WTC11 (cell line): Measurements from ENCODE around the gene URI1. TPM values are rescaled to one million over a fixed set of nuclear protein-coding genes. Genes with fewer than 3 reads are reported as not detected.

Experiments used
- ATAC-seq: fragments of 200-7000 bp; cut with Tn5 transposase; 2 replicates; pipeline ENCODE4 v1.10.0; 2021; ENCODE audit warnings: mild to moderate bottlenecking, moderate library complexity
- CTCF ChIA-PET: fragments of 300-600 bp; sonication (Branson Sonifier 250); formaldehyde crosslinking; loops from one replicate; lab custom pipeline; 2021; ENCODE audit warnings: antibody characterized with exemption; lab: Charles Lee
- POLR2A ChIA-PET: fragments of 350-600 bp; sonication (Branson Sonifier 250); formaldehyde crosslinking; loops from one replicate; lab custom pipeline; 2021; ENCODE audit warnings: antibody characterized with exemption; lab: Charles Lee
- DNase-seq: peaks from one replicate; pipeline ENCODE4 v3.0.0; 2021; ENCODE audit warnings: low spot score
- H3K27ac Mint-ChIP-seq: 2 replicates; pipeline ENCODE4 v1.8.0; 2021; ENCODE audit warnings: mixed read lengths
- H3K27me3 Mint-ChIP-seq: 2 replicates; pipeline ENCODE4 v1.8.0; 2021; ENCODE audit warnings: low read depth, mild to moderate bottlenecking, moderate library complexity, mixed read lengths
- H3K36me3 Mint-ChIP-seq: 2 replicates; pipeline ENCODE4 v1.8.0; 2021; ENCODE audit warnings: mixed read lengths
- H3K4me1 Mint-ChIP-seq: 2 replicates; pipeline ENCODE4 v1.8.0; 2022; ENCODE audit warnings: mixed read lengths
- H3K4me3 Mint-ChIP-seq: 2 replicates; pipeline ENCODE4 v1.8.0; 2021; ENCODE audit warnings: mild to moderate bottlenecking, moderate library complexity, mixed read lengths
- H3K9me3 Mint-ChIP-seq: 2 replicates; pipeline ENCODE4 v1.8.0; 2021; ENCODE audit warnings: mixed read lengths
- ARID4B ChIP-seq: sonication (generic); formaldehyde crosslinking; IDR thresholded peaks from 2 replicates; pipeline ENCODE4 v1.8.0; 2023; ENCODE audit warnings: missing genetic modification reagents, mild to moderate bottlenecking, borderline replicate concordance
- ATF6 ChIP-seq: sonication (generic); formaldehyde crosslinking; IDR thresholded peaks from 2 replicates; pipeline ENCODE4 v1.8.1; 2023; ENCODE audit warnings: mild to moderate bottlenecking, missing genetic modification reagents
- ELF4 ChIP-seq: sonication (generic); formaldehyde crosslinking; IDR thresholded peaks from 2 replicates; pipeline ENCODE4 v1.8.1; 2022; ENCODE audit warnings: low read depth, mild to moderate bottlenecking, moderate library complexity, missing genetic modification reagents
- ESRRA ChIP-seq: sonication (generic); formaldehyde crosslinking; IDR thresholded peaks from 2 replicates; pipeline ENCODE4 v1.8.1; 2022; ENCODE audit warnings: mild to moderate bottlenecking, missing genetic modification reagents, borderline replicate concordance
- GTF2I ChIP-seq: fragments of 250-450 bp; sonication (Bioruptor Pico); conservative IDR thresholded peaks from 2 replicates; pipeline ENCODE4 v1.4.0; 2021; ENCODE audit warnings: mild to moderate bottlenecking
- HMGA2 ChIP-seq: fragments of 250-450 bp; sonication (Bioruptor Pico); IDR thresholded peaks from 2 replicates; pipeline ENCODE4 v1.4.0; 2021; ENCODE audit warnings: mild to moderate bottlenecking, moderate library complexity
- HMGXB4 ChIP-seq: sonication (generic); formaldehyde crosslinking; IDR thresholded peaks from 2 replicates; pipeline ENCODE4 v1.8.1; 2023; ENCODE audit warnings: mild to moderate bottlenecking, moderate library complexity, missing genetic modification reagents
- MAX ChIP-seq: sonication (generic); formaldehyde crosslinking; IDR thresholded peaks from 2 replicates; pipeline ENCODE4 v1.8.0; 2022; ENCODE audit warnings: mild to moderate bottlenecking, missing genetic modification reagents
- MXD4 ChIP-seq: fragments of 250-450 bp; sonication (Bioruptor Pico); IDR thresholded peaks from 2 replicates; pipeline ENCODE4 v1.8.0; 2021; ENCODE audit warnings: mild to moderate bottlenecking, moderate library complexity, borderline replicate concordance
- TCF7 ChIP-seq: sonication (generic); formaldehyde crosslinking; IDR thresholded peaks from 2 replicates; pipeline ENCODE4 v1.8.0; 2022; ENCODE audit warnings: mild to moderate bottlenecking, low read depth, missing genetic modification reagents, moderate library complexity
- TEAD1 ChIP-seq: sonication (generic); formaldehyde crosslinking; IDR thresholded peaks from 2 replicates; pipeline ENCODE4 v1.8.0; 2022; ENCODE audit warnings: mild to moderate bottlenecking, missing genetic modification reagents
- ZNF138 ChIP-seq: sonication (generic); formaldehyde crosslinking; conservative IDR thresholded peaks from 2 replicates; pipeline ENCODE4 v1.8.1; 2022; ENCODE audit warnings: mild to moderate bottlenecking, moderate library complexity, missing genetic modification reagents
- ZNF263 ChIP-seq: sonication (generic); formaldehyde crosslinking; IDR thresholded peaks from 2 replicates; pipeline ENCODE4 v1.8.1; 2022; ENCODE audit warnings: low read depth, mild to moderate bottlenecking, moderate library complexity, missing genetic modification reagents
- ZNF532 ChIP-seq: fragments of 250-450 bp; sonication (Bioruptor Pico); IDR thresholded peaks from 2 replicates; pipeline ENCODE4 v1.9.0; 2021; ENCODE audit warnings: mild to moderate bottlenecking, borderline replicate concordance
- total RNA-seq: library from RNA; stranded (reverse); gene quantifications from 3 replicates; pipeline ENCODE4 v1.2.3, GENCODE V29; 2021
- TF ChIP-seq, protein P1 (sequence below): fragments of 250-450 bp; sonication (Bioruptor Pico); IDR thresholded peaks from 2 replicates; pipeline ENCODE4 v1.9.0; 2021; ENCODE audit warnings: mild to moderate bottlenecking
- TF ChIP-seq, protein P2 (sequence below): fragments of 250-450 bp; sonication (Bioruptor Pico); IDR thresholded peaks from 2 replicates; pipeline ENCODE4 v2.1.2; 2022; ENCODE audit warnings: mild to moderate bottlenecking, moderate library complexity

Gene URI1
- total RNA-seq, 1 experiment from 2014 or later, result 57.1 TPM

DNA sequence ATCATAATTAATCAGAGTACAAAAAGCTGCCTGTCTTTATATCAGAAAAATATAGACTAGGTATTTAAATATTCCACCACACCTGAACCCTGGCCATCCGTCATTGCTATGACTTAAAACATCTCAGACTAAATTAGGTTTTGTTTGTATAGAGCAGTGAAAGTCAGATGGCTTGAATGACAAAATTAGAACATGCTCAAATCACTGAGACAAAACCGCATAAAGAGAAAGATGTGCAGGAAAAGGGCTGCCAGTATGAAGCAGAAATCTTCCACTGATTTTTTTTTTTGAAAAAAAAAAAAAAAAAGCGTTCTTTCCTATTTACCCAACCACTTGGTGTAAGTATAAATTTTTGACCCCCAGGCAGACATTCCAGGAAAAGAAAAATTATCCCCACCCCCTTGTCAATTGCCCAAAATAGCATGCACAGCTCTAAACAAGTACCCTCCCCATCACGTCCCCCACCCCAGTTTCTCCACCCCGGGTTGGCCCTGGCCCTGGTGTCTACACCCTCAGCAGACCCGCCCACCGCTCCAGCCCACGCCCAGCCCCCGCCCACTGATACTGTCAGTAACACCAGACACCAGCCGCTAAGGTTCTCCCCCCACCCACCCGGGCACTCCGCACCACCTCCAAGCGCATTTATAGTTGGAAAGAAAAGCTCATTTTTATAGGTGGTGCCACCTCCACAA lies 118.6 kb downstream of the URI1 start (continued):
- TF ChIP-seq, protein P1, sequence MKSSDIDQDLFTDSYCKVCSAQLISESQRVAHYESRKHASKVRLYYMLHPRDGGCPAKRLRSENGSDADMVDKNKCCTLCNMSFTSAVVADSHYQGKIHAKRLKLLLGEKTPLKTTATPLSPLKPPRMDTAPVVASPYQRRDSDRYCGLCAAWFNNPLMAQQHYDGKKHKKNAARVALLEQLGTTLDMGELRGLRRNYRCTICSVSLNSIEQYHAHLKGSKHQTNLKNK (CRISPR knock-in tag), result no peak
- TF ChIP-seq HMGXB4 (CRISPR knock-in tag) (no peak), TCF7 (CRISPR knock-in tag) (no peak)
- TF ChIP-seq, all 79 proteins: peak for 0

DNA sequence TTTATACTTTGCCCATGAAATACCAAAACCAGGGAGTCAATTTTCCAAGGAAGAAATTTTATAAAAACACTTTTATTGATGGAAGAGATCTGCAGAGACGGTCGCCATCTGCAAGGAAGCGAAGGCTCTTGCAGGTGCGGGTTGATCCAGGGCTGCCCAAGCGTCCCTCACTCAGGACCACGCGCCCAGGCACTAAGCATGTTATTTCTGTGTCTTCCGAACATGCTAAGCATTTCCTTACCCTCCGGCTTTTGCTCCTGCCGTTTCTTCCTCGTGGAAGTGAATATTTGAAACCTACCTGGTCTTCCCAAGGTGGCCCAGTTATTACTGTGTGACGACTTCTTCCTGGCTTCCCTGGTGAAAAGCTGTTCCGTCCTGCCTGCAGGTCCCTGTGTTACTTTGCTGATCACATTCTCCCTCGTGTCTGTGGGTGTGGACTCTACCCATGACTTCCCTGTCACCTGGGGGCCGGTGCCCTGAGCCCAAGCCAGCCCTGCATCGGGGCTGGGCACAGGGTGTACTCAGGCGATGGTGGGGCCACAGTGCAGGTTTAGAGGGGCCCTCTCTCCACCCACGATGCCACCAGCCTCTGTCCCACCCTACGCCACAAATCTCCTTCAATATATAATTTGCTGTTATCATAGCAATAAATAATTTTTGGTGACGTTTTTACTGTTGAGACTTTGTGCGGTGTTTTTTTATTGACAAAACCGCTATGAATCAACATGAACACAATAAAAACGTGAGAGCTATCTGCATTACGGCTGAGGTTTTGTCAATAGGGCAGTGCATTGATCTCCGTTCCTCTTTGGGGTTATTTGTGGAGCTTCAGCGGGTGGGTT lies 119.4 kb downstream of the URI1 start:
- Mint-ChIP-seq H3K4me3 (no peak overlapping the region), H3K9me3 (peaks cover 6% of the 10 kb centered on the region; the same call in 1 of the 2 replicates), H3K27ac (no peak overlapping the region)
- TF ChIP-seq MXD4 (CRISPR knock-in tag) (no peak), ZNF138 (CRISPR knock-in tag) (no peak), ZNF532 (CRISPR knock-in tag) (no peak), MAX (CRISPR knock-in tag) (no peak), TEAD1 (CRISPR knock-in tag) (no peak), ARID4B (CRISPR knock-in tag) (no peak), ATF6 (CRISPR knock-in tag) (no peak), ELF4 (CRISPR knock-in tag) (no peak), HMGA2 (no peak), ESRRA (CRISPR knock-in tag) (no peak), ZNF263 (CRISPR knock-in tag) (no peak), GTF2I (CRISPR knock-in tag) (no peak)
- TF ChIP-seq, protein P2, sequence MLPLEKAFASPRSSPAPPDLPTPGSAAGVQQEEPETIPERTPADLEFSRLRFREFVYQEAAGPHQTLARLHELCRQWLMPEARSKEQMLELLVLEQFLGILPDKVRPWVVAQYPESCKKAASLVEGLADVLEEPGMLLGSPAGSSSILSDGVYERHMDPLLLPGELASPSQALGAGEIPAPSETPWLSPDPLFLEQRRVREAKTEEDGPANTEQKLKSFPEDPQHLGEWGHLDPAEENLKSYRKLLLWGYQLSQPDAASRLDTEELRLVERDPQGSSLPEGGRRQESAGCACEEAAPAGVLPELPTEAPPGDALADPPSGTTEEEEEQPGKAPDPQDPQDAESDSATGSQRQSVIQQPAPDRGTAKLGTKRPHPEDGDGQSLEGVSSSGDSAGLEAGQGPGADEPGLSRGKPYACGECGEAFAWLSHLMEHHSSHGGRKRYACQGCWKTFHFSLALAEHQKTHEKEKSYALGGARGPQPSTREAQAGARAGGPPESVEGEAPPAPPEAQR, result no peak
- TF ChIP-seq, all 79 proteins: peak for 0
- ATAC-seq (no peak), DNase-seq (no peak)
- Mint-ChIP-seq H3K36me3 (no peaks in the 10 kb centered on the region), H3K27me3 (no peaks in the 10 kb centered on the region), H3K4me1 (no peaks in the 10 kb centered on the region)
- CTCF ChIA-PET, result interaction anchor here (0.6 to 0.8 kb wide), 3 partner anchors 78 to 1613 kb away, joined by 3 to 4 read pairs (median 4); no protein-coding TSS in a partner anchor
- POLR2A ChIA-PET, result no interaction called here
